A673 (cell line): ENCODE results near the gene ITFG1. TPM values are rescaled to one million over a fixed set of nuclear protein-coding genes. Genes with fewer than 3 reads are reported as not detected.
A peak's percentile ranks its signal among the peaks of the same experiment; 100 is the strongest.
"Not testable (repeated sequence)": the region's sequence is repeated elsewhere in the genome, so short reads cannot be mapped to it uniquely, and the experiment has no call there.

Experiments used
- BruUV-seq: library from RNA; stranded (reverse); fragments of 400-500 nt; replicated peaks from 2 replicates; lab custom pipeline; 2021; lab: Mats Ljungman, UMichigan
- CTCF ChIA-PET: fragments of 300-600 bp; sonication (Branson Sonifier 250); formaldehyde crosslinking; loops from one replicate; lab custom pipeline; 2022; ENCODE audit warnings: antibody characterized with exemption; lab: Charles Lee
- POLR2A ChIA-PET: fragments of 300-600 bp; sonication (Branson Sonifier 250); formaldehyde crosslinking; loops from one replicate; lab custom pipeline; 2022; ENCODE audit warnings: antibody characterized with exemption; ENCODE audit not compliant: low non-redundant PET; lab: Charles Lee
- DNase-seq: peaks from one replicate; pipeline ENCODE4 v3.0.0-alpha.2; 2015; ENCODE audit warnings: low spot score
- H3K27ac ChIP-seq: fragments of 200-600 bp; sonication (generic); 2 replicates; pipeline ENCODE4 v1.5.1; 2016; ENCODE audit warnings: mixed run types, low read depth, mild to moderate bottlenecking, mixed read lengths, antibody characterized with exemption, low read length; ENCODE audit not compliant: poor library complexity, severe bottlenecking
- H3K27me3 ChIP-seq: fragments of 200-600 bp; sonication (generic); replicated peaks from 2 replicates; pipeline ENCODE4 v1.6.1; 2017; ENCODE audit warnings: mixed run types, low read depth, mild to moderate bottlenecking, mixed read lengths, antibody characterized with exemption, low read length; ENCODE audit not compliant: insufficient read depth, poor library complexity
- H3K36me3 ChIP-seq: fragments of 200-600 bp; sonication (generic); 2 replicates; pipeline ENCODE4 v1.6.1; 2016; ENCODE audit warnings: mixed run types, mild to moderate bottlenecking, mixed read lengths, antibody characterized with exemption, low read length; ENCODE audit not compliant: insufficient read depth, poor library complexity, severe bottlenecking
- H3K4me1 ChIP-seq: fragments of 200-600 bp; sonication (generic); 2 replicates; pipeline ENCODE4 v1.6.1; 2017; ENCODE audit warnings: mixed run types, mild to moderate bottlenecking, mixed read lengths, antibody characterized with exemption, low read length; ENCODE audit not compliant: insufficient read depth, poor library complexity, severe bottlenecking
- H3K4me3 ChIP-seq: fragments of 200-600 bp; sonication (generic); 2 replicates; pipeline ENCODE4 v1.5.1; 2016; ENCODE audit warnings: low read depth, mixed run types, mild to moderate bottlenecking, mixed read lengths, low read length; ENCODE audit not compliant: poor library complexity, severe bottlenecking
- H3K9me3 ChIP-seq: fragments of 200-600 bp; sonication (generic); 2 replicates; pipeline ENCODE4 v1.6.1; 2016; ENCODE audit warnings: mixed run types, low read depth, mild to moderate bottlenecking, mixed read lengths, antibody characterized with exemption, low read length; ENCODE audit not compliant: poor library complexity, severe bottlenecking
- EZH2 ChIP-seq: fragments of 200-600 bp; sonication (generic); IDR thresholded peaks from 2 replicates; pipeline ENCODE4 v1.6.1; 2017; ENCODE audit warnings: borderline replicate concordance, low read depth, mild to moderate bottlenecking, mixed read lengths, antibody characterized with exemption, low read length; ENCODE audit not compliant: poor library complexity, severe bottlenecking
- intact Hi-C: fragments of 100-400 bp; cut with micrococcal nuclease; formaldehyde crosslinking; loops from one replicate; pipeline ENCODE4 v1.10.0; 2022; ENCODE audit not compliant: unreplicated experiment
- total RNA-seq: library from RNA; stranded (reverse); gene quantifications from 2 replicates; pipeline ENCODE4 v1.2.3, GENCODE V29; 2021
- TF ChIP-seq, protein P1 (sequence below): fragments of 300-800, 200-600 bp; sonication (generic); conservative IDR thresholded peaks from 2 replicates; pipeline ENCODE4 v1.5.1; 2017; ENCODE audit warnings: low read depth, mild to moderate bottlenecking, antibody characterized with exemption, low read length, moderate library complexity, mixed read lengths

Gene ITFG1
- total RNA-seq, 1 experiment from 2014 or later = 40.1 TPM

DNA sequence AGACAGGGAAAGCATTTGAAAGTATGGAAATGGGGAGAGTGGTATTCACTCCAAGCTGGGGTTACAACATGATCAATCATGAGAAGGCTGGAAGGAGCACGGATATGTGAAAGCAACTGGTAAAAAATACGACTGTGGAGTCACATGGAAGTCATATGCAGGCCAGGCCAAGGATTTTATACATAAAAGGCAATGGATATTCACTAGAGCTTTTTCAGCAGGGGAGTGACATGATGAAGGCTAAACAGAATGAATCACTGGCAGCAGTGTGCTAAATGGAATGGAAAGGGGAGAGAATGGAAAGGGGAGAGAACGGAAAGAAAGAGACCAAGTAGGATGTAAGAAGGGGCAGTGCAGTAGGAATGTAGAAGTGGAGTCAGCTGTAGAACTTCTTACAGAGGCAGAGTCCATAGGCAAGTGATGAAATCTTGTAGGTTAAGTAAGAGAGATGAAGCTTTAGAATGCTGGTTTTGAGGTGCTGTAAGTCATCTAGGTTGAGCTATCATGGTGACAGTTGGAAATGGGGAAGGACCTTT, 304.1 kb downstream of the ITFG1 start:
- H3K4me3 ChIP-seq = no peak overlapping the region
- ChIA-PET CTCF (no interaction called here), POLR2A (no interaction called here)
- TF ChIP-seq, protein P1, sequence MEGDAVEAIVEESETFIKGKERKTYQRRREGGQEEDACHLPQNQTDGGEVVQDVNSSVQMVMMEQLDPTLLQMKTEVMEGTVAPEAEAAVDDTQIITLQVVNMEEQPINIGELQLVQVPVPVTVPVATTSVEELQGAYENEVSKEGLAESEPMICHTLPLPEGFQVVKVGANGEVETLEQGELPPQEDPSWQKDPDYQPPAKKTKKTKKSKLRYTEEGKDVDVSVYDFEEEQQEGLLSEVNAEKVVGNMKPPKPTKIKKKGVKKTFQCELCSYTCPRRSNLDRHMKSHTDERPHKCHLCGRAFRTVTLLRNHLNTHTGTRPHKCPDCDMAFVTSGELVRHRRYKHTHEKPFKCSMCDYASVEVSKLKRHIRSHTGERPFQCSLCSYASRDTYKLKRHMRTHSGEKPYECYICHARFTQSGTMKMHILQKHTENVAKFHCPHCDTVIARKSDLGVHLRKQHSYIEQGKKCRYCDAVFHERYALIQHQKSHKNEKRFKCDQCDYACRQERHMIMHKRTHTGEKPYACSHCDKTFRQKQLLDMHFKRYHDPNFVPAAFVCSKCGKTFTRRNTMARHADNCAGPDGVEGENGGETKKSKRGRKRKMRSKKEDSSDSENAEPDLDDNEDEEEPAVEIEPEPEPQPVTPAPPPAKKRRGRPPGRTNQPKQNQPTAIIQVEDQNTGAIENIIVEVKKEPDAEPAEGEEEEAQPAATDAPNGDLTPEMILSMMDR = no peak
- TF ChIP-seq EZH2 = no peak
- DNase-seq = no peak
- H3K27me3 ChIP-seq = no peaks in the 10 kb centered on the region
- H3K4me1 ChIP-seq = no peaks in the 10 kb centered on the region
- H3K27ac ChIP-seq = no peak overlapping the region
- intact Hi-C loops = no loop called here
- no TSS peak for BruUV-seq
- no peaks in the 10 kb centered on the region for H3K9me3 ChIP-seq
- no peaks in the 10 kb centered on the region for H3K36me3 ChIP-seq

DNA sequence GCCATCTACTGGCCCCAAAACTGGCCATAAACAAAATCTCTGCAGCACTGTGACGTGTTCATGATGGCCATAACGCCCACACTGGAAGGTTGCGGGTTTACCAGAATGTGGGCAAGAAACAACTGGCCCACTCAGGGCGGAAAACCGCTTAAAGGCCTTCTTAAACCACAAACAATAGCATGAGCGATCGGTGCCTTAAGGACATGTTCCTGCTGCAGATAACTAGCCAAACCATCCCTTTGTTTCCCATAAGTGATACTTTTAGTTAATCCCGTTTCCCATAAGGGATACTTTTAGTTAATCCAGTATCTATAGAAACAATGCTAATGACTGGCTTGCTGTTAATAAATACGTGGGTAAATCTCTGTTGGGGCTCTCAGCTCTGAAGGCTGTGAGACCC, 308.4 kb downstream of the ITFG1 start:
- CTCF ChIA-PET, POLR2A ChIA-PET, H3K27ac ChIP-seq, H3K4me1 ChIP-seq, intact Hi-C loops, H3K4me3 ChIP-seq, DNase-seq, H3K36me3 ChIP-seq, BruUV-seq, H3K9me3 ChIP-seq, H3K27me3 ChIP-seq: not testable (repeated sequence)

DNA sequence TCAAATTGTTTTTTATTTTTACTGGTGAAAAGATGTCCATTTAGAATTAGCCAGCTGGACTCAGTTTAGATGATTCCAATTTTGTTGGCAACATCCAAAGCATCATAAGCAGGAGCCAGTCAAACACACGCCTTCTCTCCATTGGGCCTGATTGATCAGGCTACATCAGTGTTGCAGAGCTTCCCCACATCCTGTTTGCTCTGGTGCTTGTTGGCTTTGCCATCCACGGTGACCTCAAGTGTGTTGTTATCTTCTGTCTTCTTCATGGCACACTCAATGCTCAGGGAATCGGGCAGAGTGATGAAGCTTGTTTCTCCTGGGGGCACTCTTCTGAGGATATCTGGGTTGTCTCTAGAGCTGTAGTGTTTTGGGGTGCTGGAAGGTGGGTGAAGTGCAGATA, 310.8 kb downstream of the ITFG1 start:
- H3K27ac ChIP-seq = no peak overlapping the region
- TF ChIP-seq EZH2 = no peak
- TF ChIP-seq, protein P1 = no peak
- no peaks in the 10 kb centered on the region for H3K27me3 ChIP-seq
- no peaks in the 10 kb centered on the region for H3K36me3 ChIP-seq
- intact Hi-C loops = no loop called here
- DNase-seq = no peak
- BruUV-seq = no TSS peak
- H3K9me3 ChIP-seq = no peaks in the 10 kb centered on the region
- ChIA-PET CTCF (no interaction called here), POLR2A (no interaction called here)
- no peak overlapping the region for H3K4me3 ChIP-seq
- no peaks in the 10 kb centered on the region for H3K4me1 ChIP-seq

DNA sequence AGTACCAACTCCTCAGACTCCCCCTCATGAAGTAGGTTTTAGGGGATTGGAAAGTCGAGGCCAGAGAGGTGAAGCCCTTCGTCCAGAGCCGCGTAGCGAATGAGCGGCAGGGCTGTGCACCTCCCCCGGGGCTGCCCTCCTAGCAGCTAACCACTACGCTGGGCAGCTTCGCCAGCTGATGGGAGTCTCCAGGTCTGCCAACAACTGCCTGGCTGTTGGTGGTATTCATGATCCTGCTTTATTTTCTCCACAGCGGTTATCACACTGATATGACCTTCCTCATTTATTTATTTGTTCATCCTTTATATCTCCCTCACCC, 316.3 kb downstream of the ITFG1 start:
- no peak for TF ChIP-seq EZH2
- TF ChIP-seq, protein P1 = no peak; the same call in 1 of the 2 replicates
- Histone ChIP-seq H3K27ac (no peak overlapping the region), H3K36me3 (no peaks in the 10 kb centered on the region), H3K4me1 (peaks cover 4% of the 10 kb centered on the region), H3K9me3 (no peaks in the 10 kb centered on the region), H3K27me3 (peaks cover 15% of the 10 kb centered on the region), H3K4me3 (peak overlapping the region; percentile 34)
- DNase-seq = no peak
- BruUV-seq = no TSS peak
- intact Hi-C loops = loop anchor here (5.0 to 10.0 kb wide), 3 partner anchors 320 to 973 kb away; partner anchors contain the start of genes ITFG1 and PHKB
- CTCF ChIA-PET = no interaction called here
- POLR2A ChIA-PET = no interaction called here
